ENCODE measurements around the gene MAN1B1.

MAN1B1 gene

DNA sequence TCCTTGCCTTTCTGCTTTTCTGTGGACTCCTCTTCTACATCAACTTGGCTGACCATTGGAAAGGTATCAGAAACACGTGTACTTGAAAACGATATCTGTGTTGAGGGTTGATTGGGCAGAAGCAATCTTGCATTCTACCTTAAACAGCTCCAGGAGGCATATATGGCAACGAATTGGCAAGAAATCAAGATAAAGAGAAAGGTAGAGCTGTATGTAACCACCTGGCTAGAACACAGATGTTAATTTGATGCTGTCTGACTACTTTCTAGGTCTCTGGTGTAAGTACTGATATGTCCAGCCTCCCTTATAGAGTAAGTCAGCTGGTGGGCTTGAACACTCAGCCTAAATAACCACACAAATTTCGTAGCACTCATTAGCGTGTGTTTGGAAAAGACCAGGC is 1.3 kb downstream of the MAN1B1 start:
- no peak for DNase-seq

DNA sequence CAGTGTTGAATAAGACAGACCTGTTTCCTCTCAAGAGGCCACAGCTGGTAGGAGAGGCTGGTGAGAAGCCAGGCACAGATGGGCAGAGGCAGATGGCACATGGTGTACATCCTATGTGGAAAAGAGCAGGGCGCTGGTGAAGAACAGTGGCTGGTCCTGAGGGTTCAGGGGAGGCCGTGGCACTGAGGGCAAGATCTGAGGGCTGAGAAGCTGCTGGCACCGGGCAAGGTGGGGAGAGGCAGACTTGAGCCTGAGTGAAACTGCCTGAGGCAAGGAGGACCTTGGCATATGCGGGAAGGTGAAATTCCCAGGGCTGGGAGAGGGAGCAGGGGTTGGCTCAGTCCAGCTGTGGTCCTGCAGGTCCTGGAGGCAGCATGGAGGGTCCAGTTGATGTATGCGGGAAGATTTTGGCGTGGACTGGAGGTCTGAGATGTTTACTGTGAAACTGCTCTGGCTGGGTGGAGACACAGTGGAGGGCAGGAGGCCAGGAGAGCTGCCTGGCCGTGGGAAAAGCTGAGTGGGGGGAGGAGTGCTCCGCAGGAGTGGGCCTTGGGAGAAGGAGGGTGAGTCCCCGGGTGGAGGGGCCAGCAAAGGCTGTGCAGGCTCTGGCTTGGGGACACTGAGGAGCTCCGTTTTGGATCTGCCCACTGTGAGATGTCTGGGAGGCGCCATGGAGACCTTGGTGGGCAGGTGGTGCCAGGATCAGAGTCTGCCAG is 2.6 kb downstream of the MAN1B1 start:
- no peak for DNase-seq

DNA sequence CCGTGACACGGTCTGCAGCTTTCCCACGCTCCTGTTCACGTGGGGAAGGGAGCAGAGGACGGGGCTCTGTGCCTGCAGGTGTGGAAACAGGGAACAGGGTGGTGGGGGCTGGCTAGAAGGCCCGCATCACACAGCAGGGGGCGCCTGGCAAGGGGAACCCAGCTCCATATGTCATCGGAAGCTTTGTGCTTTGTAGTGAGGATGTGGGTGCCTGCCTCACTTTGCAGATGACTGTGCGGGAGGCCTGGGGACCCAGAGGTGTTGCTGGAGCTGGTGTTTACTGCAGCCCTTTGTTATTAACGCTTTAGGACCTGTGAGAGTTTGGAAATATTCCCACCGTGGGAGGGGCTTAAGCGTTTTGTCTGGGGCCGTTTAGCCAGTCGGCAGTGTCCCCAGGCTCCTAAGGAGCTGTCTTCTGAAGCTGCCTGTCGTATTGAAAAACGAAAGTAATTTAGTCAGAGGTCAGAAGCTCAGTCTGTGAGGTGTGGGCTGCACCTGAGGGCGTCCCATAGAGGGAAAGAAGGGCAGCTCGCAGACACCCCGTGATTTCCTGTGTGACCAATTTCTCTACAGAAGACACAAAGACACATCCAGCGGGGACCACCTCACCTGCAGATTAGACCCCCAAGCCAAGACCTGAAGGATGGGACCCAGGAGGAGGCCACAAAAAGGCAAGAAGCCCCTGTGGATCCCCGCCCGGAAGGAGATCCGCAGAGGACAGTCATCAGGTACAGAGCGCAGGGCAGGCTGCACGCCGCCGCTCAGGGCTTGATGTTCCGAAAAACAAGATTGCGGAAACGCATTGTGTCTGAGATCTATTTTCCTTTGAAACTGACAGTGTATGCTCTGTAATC is 9.1 kb downstream of the MAN1B1 start:
- peak; percentile 88 for DNase-seq

DNA sequence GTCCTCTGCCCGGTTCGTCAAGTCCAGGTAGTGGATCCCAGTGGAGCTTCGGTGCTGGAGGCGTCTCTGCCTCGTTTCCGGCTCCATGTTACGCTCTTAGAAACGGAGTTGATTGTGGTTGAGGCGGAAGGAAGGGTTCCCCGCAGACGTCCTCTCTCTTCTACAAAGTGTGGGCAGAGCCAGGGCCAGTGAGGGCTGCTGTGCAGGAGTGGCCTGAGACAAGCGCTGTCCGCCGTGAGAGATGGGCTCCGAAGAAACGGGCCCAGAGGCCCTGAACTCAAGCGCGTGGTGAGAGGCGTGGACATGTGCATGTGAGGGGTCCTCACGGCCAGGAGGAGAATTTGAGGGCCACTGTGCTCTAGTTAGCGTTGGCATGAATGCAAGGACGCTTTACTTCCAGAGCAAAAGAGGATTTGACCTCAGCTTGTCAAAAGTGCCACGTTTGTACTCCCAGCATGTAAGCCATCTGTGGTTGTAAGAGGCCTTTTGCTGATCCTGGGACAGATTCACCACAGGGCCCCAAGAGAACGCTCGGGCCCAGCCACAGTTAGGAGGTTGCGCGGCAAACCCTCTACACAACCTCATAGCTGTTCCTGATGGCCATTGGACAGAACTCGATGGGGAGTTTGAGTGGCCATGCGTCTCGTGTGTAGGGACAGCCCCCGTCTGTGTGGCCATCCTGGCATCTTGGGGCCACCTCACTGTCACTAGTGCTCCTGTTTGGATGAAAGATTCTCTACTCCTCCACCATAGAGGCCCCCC is 10.2 kb downstream of the MAN1B1 start:
- no peak for DNase-seq

DNA sequence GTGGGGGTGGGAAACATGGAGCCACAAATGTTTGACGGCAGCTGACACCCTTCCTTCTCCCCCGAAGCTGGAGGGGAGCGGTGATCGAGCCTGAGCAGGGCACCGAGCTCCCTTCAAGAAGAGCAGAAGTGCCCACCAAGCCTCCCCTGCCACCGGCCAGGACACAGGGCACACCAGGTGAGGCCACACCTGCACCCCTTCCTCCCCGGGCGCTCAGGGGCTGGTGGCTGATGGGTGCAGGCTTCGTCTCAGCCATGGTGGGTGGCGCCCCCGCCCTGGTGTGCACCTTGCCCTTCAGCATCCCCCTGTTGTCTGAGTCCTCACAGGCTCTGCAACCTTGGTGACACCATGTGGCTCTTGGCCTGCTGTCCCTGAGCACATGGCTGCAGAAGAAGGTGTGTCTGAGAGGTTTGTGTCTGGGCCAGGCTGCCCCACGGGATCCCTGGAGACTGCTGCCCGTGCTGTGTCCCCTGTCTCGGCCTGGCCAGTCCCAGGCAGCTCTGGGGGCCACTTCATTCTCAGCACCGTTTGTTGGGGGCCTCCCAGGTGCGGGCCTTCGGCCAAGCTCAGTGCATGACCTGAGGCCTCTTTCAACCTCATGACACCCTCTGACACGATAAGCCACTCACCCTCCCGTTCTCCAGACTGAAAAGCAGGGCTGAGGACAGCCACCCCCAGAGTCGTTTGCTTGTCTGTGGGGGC is 11.1 kb downstream of the MAN1B1 start:
- DNase-seq: no peak

DNA sequence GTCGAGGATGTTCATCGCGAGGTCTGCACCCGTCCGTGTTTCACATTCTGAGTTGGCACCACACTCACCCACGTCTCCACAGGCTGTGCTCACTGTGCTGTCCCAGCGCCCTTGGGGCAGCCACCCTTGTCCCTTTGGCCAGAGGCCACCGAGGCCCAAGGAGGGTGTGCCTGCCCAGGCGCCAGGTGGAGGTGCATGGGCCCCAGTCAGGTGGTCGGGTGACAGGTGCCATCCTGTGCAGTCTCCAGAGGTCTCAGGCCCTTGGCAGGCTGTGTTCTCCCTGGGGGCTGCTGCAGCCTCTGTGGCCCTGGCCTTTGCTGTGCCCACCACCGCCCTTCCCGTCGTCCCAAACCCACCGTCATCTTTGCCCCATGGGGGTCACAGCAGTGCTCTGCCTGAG is 12.4 kb downstream of the MAN1B1 start:
- DNase-seq: no peak

DNA sequence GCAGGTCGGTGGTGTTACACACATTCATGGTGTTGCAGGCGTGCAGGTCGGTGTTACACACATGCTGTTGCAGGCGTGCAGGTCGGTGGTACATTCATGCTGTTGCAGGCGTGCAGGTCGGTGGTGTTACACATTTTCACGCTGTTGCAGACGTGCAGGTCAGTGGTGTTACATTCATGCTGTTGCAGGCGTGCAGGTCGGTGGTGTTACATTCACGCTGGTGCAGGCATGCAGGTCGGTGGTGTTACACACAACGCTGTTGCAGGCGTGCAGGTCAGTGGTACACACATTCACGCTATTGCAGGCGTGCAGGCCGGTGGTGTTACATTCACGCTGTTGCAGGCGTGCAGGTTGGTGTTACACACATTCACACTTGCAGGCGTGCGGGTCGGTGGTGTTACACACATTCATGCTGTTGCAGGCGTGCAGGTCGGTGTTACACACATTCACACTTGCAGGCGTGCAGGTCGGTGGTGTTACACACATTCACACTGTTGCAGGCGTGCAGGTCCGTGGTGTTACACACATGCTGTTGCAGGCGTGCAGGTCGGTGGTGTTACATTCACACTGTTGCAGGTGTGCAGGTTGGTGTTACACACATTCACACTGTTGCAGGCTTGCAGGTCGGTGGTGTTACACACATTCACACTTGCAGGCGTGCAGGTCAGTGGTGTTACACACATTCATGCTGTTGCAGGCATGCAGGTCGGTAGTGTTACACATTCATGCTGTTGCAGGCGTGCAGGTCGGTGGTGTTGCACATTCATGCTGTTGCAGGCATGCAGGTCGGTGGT is 16.6 kb downstream of the MAN1B1 start:
- no peak for DNase-seq

DNA sequence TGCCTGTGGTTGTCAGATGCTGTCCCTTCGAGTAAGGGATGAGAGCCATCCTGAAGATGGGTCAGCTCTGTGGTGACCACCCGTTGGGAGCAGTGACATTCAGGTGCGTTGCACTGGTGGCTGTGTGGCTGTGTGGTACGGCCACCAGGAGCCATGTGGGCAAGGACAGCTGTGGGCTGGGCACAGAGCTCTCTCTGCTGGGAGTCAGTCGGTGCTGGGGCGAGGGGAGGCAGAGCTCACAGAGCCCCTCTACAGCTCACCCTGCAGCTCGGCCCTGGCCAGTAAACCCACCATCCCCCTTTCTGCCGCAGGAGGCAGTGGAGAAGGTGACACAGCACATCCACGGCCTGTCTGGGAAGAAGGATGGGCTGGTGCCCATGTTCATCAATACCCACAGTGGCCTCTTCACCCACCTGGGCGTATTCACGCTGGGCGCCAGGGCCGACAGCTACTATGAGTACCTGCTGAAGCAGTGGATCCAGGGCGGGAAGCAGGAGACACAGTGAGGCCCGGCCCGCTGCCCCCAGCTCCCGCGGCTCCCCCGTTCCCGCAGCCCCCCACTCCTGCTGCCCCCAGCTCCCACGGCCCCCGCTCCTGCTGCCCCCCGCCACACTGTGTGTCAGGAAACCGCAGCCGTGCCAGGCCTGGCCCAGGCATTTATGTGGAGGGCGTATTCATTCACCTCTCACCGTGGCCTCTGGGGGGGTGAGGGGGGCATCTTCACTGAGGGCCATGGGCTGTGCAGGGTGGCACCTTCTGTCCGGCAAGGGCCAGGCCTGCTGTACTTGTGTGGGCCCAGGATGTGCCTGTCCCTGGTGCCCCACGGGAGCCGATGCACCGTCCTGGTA is 19.3 kb downstream of the MAN1B1 start:
- DNase-seq: no peak

DNA sequence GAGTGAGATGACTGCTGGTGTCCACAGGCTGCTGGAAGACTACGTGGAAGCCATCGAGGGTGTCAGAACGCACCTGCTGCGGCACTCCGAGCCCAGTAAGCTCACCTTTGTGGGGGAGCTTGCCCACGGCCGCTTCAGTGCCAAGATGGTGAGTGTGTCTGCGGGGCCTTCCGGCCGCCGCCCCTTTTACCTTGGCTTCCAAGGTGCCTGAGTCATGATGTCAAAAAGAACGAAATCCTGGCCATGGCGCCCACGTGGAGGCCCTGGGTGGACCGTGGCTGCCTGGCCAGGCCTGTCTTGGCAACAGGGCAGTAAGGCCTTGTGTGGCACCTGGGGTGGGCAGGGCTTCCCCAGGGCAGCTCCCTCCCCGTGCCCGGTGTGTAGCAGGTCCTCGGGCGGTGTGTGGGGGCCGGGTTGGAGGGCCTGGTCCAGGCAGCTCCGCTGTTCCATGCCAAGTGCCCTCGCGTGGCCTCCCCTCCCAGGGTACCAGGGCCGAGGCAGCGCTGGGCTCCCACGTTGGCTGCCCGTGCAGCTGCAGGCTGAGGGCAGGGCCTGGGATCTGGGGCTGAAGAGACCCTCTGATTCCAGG is 20.0 kb downstream of the MAN1B1 start:
- DNase-seq: no peak

DNA sequence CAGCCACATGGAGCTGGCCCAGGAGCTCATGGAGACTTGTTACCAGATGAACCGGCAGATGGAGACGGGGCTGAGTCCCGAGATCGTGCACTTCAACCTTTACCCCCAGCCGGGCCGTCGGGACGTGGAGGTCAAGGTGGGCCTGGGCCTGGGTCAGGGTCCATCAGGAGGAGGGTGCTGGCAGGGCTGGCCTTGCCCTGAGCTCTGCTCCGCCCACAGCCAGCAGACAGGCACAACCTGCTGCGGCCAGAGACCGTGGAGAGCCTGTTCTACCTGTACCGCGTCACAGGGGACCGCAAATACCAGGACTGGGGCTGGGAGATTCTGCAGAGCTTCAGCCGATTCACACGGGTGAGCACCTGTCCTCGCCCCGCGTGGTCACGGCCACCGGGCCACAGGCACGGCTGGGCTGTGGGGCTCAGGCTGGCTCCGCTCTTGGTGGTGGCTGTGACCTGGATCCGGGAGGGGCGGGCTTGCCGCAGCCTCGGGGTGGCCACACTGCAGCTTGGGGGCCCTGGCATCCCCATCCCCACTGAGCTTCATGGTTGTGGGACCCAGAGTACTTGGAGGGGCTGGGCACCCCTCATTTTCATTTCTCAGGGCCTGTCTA is 20.6 kb downstream of the MAN1B1 start:
- no peak for DNase-seq

DNA sequence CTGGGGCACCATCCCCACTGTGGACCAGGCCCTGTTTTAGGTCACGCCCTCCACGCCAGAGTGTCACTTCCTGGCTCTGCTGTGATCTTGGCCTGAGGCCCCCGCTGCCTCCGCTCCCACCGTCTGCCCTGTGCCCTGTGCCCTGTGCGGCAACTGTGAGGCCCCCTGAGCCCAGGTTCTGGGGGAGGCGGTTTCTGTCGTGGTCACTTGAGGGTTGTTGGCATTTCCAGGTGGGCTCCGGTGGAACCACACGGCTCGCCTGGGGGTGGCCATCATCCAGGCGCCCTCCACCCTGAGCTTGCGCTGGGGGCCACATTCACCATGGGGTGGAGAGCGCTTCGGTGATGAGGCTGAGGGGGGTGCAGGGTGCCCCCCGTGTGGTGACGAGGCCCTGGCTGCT is 21.2 kb downstream of the MAN1B1 start:
- DNase-seq: no peak

DNA sequence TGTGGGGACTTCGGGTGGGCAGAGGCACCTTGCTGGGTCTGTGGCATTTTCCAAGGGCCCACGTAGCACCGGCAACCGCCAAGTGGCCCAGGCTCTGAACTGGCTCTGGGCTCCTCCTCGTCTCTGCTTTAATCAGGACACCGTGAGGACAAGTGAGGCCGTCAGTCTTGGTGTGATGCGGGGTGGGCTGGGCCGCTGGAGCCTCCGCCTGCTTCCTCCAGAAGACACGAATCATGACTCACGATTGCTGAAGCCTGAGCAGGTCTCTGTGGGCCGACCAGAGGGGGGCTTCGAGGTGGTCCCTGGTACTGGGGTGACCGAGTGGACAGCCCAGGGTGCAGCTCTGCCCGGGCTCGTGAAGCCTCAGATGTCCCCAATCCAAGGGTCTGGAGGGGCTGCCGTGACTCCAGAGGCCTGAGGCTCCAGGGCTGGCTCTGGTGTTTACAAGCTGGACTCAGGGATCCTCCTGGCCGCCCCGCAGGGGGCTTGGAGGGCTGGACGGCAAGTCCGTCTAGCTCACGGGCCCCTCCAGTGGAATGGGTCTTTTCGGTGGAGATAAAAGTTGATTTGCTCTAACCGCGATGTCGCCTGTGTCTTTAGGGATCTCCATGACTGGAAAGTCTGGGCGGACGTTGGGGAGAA is 21.9 kb downstream of the MAN1B1 start:
- no peak for DNase-seq

DNA sequence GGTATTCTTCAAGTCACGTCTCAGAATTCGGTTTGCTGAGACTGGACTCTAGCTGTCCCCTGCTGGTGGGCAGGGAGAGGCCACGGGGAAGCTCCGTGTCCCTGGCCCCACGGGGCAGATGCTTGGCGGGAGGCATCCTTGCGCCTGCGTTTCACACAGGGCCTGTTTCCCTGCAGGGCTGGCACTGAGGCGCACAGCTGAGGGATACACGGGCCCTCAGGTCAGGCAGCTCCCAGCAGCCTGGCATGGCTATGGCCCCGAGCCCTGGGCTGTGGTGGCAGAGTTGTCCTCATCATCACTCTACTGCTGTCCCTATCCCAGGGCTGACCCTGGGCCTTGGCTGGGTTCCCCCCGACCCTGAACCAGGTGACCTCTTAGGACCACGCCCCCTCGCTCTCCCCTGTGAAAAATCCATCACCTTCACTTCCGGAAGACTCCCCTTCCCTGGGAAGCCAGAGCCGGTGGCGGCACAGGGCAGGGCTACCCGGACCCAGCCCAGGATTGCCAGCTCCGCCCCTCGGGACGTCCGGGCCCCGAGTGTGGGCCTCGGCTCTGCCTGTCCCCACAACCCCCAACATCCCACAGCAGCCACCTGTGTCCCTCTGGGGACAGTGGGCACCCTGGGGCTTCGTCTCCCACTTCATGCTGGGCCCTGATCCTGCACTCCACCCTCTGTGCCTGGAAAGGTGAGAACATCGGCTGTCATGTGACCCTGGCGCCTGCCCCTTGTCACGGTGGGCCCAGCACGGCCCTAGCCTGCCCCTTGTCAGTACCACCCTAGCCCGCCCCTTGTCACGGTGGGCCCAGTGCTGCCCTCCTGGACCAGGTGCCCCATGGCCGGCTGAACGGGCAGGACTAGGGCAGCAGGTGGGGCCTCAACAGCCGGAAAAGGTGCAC is 22.7 kb downstream of the MAN1B1 start:
- no peak for DNase-seq

DNA sequence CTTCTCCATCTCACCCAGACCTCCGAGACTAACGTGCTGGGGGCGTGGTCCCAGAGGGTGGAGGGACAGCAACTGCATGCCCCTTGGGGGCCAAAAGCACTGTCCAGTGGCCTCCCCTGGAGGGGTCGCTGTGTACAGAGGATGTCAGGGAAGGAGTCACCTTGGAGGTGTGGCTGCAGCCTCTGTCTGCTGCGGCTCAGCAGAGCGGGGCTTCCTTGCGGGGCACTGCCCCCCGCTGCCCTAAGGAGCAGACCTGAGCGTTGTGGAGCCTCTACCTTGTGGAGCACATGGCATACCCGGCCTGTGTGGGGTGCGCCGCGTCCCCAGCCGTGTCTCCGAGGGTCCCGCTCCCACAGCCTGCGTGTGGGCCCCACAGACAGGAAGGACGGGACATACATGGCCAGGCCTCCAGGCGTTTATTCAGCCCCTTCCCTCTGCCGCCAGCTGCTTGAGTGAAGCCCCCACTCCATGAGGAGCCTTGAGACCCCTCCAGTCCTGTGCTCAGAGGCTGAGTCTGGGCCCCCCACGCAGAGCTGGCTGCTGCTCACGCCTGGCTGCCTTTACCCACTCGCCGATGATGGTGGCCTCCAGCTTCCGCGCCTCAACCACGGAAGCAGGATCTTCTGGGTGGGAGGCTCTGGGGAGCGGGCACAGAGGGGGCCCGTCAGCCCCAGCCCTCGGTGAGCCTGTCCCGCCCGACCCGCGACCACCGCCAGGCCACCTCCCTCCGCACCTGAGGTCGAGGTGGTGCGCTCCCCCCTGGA is 23.5 kb downstream of the MAN1B1 start:
- no peak for DNase-seq

DNA sequence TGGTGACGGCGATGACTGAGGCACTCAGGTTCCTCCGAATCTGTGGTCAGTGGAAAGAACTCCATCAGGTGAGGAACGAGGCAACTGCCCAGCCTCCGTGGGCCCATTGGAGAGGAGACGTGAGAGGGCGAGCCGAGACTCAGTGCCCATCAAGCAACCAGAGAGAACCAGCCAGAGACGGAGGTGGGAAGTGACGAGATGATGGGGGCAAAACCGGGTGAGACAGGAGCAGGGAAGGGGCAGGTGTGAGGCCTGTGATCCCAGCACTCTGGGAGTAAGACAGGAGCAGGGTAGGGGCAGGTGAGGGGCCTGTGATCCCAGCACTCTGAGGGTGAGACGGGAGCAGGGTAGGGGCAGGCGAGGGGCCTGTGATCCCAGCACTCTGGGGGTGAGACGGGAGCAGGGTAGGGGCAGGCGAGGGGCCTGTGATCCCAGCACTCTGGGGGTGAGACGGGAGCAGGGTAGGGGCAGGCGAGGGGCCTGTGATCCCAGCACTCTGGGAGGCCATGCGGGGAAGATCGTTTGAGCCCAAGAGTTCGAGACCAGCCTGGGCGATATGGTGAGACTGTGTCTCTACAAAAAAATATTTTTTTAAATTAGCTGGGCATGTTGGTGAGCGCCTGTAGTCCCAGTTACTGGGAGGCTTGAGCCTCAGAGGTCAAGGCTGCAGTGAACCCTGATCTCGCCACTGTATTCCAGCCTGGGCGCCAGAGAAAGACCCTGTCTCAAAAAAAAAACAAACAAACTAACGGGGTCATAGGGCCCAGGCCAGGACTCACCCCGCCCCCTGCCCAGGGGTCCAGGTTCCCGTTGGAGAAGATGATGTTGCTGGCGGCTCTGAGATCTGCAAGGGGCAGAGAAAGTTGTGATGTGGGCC is 24.4 kb downstream of the MAN1B1 start:
- no peak for DNase-seq

DNA sequence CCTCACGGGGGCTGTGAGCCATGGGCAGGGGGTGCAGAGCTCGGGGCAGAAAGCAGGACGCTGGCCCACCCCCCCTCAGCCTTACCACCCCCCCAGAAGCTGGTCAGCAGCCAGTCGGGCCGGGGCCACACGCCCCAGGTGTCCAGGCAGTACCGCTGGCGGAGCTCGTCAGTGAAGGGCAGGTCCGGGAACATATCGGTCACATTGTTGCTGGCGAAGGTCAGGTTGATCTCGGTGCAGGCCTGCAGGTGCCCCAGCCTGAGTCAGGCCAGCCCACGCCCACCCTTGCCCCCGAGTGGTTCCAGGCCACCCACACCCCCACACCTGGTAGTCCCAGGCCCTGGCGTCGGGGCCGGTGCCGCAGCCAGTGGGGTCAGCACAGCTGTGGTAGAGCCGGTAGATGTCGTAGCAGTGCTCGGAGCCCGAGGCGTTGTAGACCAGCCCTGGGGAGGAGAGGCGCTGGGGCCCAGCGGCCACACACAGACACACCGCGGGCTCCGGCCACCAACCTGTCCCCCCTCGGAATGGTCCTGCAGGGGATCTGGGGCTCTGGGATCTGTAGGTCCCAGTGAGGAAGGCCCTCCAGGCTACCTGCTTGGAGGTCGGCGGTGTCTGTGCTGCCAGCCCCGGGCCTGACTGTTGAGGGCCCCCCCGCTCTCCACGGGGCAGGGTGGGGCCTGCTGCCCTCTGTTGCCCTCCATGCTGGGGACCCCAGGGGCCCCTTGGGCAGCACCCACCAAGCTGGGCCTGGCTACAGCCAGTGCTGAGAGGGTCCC is 25.2 kb downstream of the MAN1B1 start:
- DNase-seq: no peak
